ENCODE measurements around the gene SHISAL2B.
"Not testable (repeated sequence)": the region's sequence is repeated elsewhere in the genome, so short reads cannot be mapped to it uniquely, and the experiment has no call there.

The SHISAL2B gene

DNA sequence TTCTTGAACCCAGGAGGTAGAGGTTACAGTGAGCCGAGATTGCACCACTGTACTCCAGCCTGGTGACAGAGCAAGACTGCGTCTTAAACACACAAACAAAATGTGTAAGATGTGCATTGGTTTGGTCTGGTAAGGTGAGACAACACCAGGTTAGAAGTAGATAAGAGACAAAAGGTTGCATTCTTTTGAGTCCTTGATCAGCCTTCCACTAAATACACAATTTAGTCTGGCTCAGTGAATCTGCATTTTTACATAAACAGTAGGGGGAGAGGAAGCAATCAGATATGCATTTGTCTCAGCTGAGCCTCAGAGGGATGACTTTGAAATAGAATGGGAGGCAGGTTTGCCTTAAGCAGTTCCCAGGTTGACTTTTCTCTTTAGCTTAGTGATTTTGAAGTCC is 15.8 kb downstream of the SHISAL2B start:
- not testable (repeated sequence) for DNase-seq

DNA sequence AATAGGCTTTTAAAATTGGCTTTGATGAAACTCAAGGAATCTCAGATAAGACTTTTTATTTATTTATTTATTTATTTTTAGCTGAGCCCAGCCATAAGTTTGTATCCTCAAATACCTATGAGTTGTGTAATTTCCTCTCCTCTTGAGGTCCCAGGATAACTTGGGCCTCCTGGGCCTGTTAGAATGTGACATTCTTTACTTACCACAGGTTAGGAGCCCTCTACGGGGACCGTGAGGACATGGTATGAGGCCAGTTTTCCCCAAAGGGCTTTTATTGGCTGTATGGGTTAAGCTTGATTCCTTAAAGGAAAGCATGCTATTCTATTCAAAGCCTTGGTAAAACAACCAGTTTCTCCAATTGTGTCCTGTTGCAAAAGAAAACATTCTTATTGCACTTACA is 16.9 kb downstream of the SHISAL2B start:
- DNase-seq, result no peak

DNA sequence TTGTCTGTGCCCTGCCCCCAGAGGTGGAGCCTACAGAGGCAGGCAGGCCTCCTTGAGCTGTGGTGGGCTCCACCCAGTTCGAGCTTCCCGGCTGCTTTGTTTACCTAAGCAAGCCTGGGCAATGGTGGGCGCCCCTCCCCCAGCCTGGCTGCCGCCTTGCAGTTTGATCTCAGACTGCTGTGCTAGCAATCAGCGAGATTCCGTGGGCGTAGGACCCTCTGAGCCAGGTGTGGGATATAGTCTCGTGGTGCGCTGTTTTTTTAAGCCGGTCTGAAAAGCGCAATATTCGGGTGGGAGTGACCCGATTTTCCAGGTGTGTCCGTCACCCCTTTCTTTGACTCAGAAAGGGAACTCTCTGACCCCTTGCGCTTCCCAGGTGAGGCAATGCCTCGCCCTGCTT is 24.2 kb downstream of the SHISAL2B start:
- not testable (repeated sequence) for DNase-seq

DNA sequence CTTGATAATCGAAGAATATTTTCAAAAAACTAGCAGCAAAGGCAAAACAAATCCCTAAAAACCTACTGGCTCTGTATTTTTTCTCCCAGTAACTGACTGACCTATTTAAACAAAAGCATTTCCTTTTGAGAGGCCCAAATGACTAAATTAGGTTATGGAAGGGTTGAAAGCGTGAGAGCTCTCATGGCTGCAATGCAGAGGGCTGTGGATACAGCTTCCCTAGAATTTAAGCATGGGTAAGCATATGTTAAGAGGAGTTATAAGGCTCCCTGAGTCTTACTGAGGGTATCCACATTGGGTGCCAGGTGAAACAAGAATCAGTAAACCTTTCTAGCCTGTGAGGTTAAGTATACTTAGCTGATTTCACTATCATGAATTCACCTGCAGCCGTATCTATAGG is 32.3 kb downstream of the SHISAL2B start:
- no peak for DNase-seq

DNA sequence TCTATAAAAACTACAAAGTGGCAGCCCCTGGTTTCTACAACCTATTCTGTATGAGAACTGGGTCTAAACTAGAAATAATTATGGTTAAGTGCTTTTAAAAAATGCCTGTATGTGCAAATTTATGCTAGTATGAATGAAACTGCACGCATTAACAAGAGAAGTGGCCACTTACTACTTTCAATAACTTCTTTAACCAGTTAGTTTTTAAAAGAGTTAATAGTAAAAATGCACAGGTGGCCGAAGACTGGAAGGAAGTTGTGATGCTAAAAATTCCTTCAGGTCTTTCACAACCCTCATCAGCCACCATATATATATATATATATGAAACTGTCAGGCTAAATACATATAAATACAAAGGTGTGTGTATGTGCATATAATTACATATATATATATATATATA is 36.8 kb downstream of the SHISAL2B start:
- no peak for DNase-seq

- DNase-seq, result no peak
Observed at GRCh38 chr5:64742411-64742810, 52.1 kb downstream of the SHISAL2B start.

- no peak for DNase-seq
Observed at GRCh38 chr5:64742821-64743220, 52.5 kb downstream of the SHISAL2B start.

GRCh38 chr5:64744914-64745313 is 54.6 kb downstream of the SHISAL2B start:
- no peak for DNase-seq

DNA sequence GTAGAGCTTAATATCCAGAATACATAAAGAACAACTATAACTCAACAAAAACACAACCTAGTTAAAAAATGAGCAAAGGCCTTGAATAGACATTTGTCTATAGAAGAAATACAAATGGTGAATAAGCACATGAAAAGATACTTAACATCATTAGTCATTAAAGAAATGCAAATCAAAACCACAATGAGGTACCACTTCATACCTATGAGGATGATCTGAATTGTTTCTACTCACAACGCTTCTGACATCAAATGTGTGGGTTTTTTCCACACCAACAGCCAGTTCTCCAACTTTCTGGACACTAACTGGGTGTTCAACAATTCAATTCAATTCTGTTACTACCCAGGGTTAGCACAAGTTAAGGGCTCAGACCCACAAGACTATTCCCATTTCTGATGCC is 56.1 kb downstream of the SHISAL2B start:
- DNase-seq, result no peak

DNA sequence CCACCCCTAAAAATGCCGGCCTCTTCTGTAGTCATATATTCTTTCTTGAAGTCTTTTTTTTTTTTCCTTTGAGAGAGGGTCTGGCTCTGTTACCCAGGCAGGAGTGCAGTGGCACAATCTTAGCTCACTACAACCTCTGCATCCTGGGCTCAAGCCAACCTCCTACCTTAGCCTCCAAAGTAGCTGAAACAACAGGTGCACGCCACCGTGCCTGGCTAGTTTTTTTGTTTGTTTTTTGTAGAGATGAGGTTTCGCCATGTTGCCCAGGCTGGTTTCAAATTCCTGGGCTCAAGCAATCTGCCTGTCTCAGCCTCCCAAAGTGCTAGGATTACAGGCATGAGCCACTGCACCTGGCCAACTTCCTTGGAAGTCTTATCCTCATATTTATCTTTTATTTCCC is 59.1 kb downstream of the SHISAL2B start:
- no peak for DNase-seq

GRCh38 chr5:64754066-64754465 is 63.8 kb downstream of the SHISAL2B start:
- DNase-seq, result no peak

GRCh38 chr5:64758901-64759300 is 68.6 kb downstream of the SHISAL2B start:
- DNase-seq, result no peak

- DNase-seq, result no peak
Observed at GRCh38 chr5:64759960-64760660, 69.8 kb downstream of the SHISAL2B start.

- no peak for DNase-seq
Observed at GRCh38 chr5:64763948-64764503, 73.7 kb downstream of the SHISAL2B start.

DNA sequence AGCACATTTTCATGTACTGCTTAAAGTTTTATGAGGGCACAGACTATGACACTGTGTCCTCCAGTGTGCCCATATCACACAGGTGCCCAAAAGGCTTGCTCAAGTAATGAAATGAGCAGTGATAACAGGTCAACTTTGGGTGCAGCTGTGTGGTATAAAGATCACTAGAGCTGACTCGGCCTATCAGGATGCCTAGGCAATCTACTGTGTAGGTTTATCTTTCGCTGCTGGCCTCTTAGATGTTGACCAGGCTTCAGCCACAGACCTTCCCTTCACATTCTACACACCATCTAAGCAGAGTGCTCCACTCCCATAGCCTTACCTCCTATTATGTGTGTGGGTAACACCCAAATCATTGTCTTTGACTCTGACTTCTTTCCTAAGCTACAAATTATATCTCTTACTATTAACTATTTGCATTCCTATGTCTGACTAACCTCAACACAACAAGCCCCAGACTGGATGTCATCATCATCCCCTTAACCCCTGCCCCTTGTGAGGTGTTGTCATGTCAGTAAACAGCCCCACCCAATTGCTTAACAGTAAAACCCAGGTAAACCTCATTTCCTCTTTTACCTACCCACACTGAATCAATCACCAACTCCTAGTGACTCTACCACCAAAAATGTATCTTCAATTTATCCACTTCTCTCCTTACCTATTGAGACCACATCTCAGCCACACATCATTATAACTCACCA is 75.7 kb downstream of the SHISAL2B start:
- no peak for DNase-seq

GRCh38 chr5:64766941-64767340 is 76.6 kb downstream of the SHISAL2B start:
- DNase-seq, result no peak

Measured in stimulated activated CD4-positive, alpha-beta T cell treated with anti-CD3 and anti-CD28 coated beads, Interleukin-2, amount 100 ng/mL, for 48 hours (primary cell).